ENCODE results near the gene KRTAP12-2.
"Not testable (repeated sequence)": the region's sequence is repeated elsewhere in the genome, so short reads cannot be mapped to it uniquely, and the experiment has no call there.

KRTAP12-2 gene

GRCh38 chr21:44647222-44647552 lies 19.5 kb downstream of the KRTAP12-2 start:
- no peak overlapping the region for H3K4me3 ChIP-seq (ENCODE audit: low read depth, low read length)
- ChIA-PET POLR2A (interaction anchor here (0.6 kb wide), 1 partner anchor 889 kb away, joined by 3 read pairs; no protein-coding TSS in a partner anchor), CTCF (interaction anchor here (0.6 kb wide), 1 partner anchor 91 kb away, joined by 3 read pairs; no protein-coding TSS in a partner anchor)
- H3K4me1 ChIP-seq (ENCODE audit: control insufficient read depth, insufficient read depth, low read length), result no peaks in the 10 kb centered on the region
- no peaks in the 10 kb centered on the region for H3K9me3 ChIP-seq (ENCODE audit: control insufficient read depth, insufficient read depth, low read depth, low read length)
- no peak for TF ChIP-seq ZBTB17 (tag by site-specific recombination; IDR thresholded peaks at IDR 0.05)
- peak; percentile 89 for TF ChIP-seq ZIC2 (tag by site-specific recombination; IDR thresholded peaks at IDR 0.05)
- TF ChIP-seq GLI2 (tag by site-specific recombination; IDR thresholded peaks at IDR 0.05; ENCODE audit: borderline replicate concordance, low read depth), result no peak
- no peaks in the 10 kb centered on the region for H3K36me3 ChIP-seq (ENCODE audit: control insufficient read depth in 2 of 2, insufficient read depth in 1 of 2, low read length in 2 of 2)
- no peak overlapping the region for H3K27ac ChIP-seq (ENCODE audit: extremely low read depth, low read depth, low read length)

- POLR2A ChIA-PET; H3K4me1 ChIP-seq (ENCODE audit: control insufficient read depth, insufficient read depth, low read length); H3K9me3 ChIP-seq (ENCODE audit: control insufficient read depth, insufficient read depth, low read depth, low read length); H3K4me3 ChIP-seq (ENCODE audit: low read depth, low read length); H3K36me3 ChIP-seq (ENCODE audit: control insufficient read depth in 2 of 2, insufficient read depth in 1 of 2, low read length in 2 of 2); H3K27ac ChIP-seq (ENCODE audit: extremely low read depth, low read depth, low read length): not testable (repeated sequence)
- CTCF ChIA-PET, result interaction anchor here (0.6 kb wide), 1 partner anchor 91 kb away, joined by 3 read pairs; no protein-coding TSS in a partner anchor
Observed at GRCh38 chr21:44646366-44647221, 20.1 kb downstream of the KRTAP12-2 start, which contains the start of gene KRTAP10-11. Gene KRTAP10-11, plus strand, starts transcription at chr21:44646414. Its CDS starts 45 bp downstream, at chr21:44646459.

- CTCF ChIA-PET, result no interaction called here
- no peaks in the 10 kb centered on the region for H3K9me3 ChIP-seq (ENCODE audit: control insufficient read depth, insufficient read depth, low read depth, low read length)
Observed at GRCh38 chr21:44644878-44645277, 21.8 kb downstream of the KRTAP12-2 start.

GRCh38 chr21:44643741-44644310 lies 22.9 kb downstream of the KRTAP12-2 start:
- no peak overlapping the region for H3K4me3 ChIP-seq (ENCODE audit: low read depth, low read length)
- no peaks in the 10 kb centered on the region for H3K36me3 ChIP-seq (ENCODE audit: control insufficient read depth in 2 of 2, insufficient read depth in 1 of 2, low read length in 2 of 2)

More at GRCh38 chr21:44644878-44645277, 21.8 kb downstream of the KRTAP12-2 start:
- POLR2A ChIA-PET, result interaction anchor here (0.6 kb wide), 3 partner anchors 59 to 228 kb away, joined by 3 to 7 read pairs (median 4); no protein-coding TSS in a partner anchor
- TF ChIP-seq SETDB1 (IDR thresholded peaks at IDR 0.05; ENCODE audit: insufficient read length, low read length) (peak; percentile 81), ZNF223 (tag by site-specific recombination; IDR thresholded peaks at IDR 0.05) (no peak), PATZ1 (tag by site-specific recombination; IDR thresholded peaks at IDR 0.05) (no peak), HOXD13 (CRISPR knock-in tag; IDR thresholded peaks at IDR 0.05; ENCODE audit: borderline replicate concordance) (no peak), ZSCAN23 (tag by site-specific recombination; IDR thresholded peaks at IDR 0.05) (no peak)
- Histone ChIP-seq H3K4me3 (ENCODE audit: low read depth, low read length) (no peak overlapping the region), H3K36me3 (ENCODE audit: control insufficient read depth in 2 of 2, insufficient read depth in 1 of 2, low read length in 2 of 2) (no peaks in the 10 kb centered on the region), H3K27ac (ENCODE audit: extremely low read depth, low read depth, low read length) (no peak overlapping the region), H3K4me1 (ENCODE audit: control insufficient read depth, insufficient read depth, low read length) (no peaks in the 10 kb centered on the region)

GRCh38 chr21:44640761-44641160 lies 26.0 kb downstream of the KRTAP12-2 start:
- Histone ChIP-seq H3K4me3 (ENCODE audit: low read depth, low read length) (no peak overlapping the region), H3K27ac (ENCODE audit: extremely low read depth, low read depth, low read length) (no peak overlapping the region), H3K9me3 (ENCODE audit: control insufficient read depth, insufficient read depth, low read depth, low read length) (no peaks in the 10 kb centered on the region), H3K36me3 (ENCODE audit: control insufficient read depth in 2 of 2, insufficient read depth in 1 of 2, low read length in 2 of 2) (no peaks in the 10 kb centered on the region), H3K4me1 (ENCODE audit: control insufficient read depth, insufficient read depth, low read length) (no peaks in the 10 kb centered on the region)
- POLR2A ChIA-PET, result no interaction called here
- CTCF ChIA-PET, result no interaction called here
- TF ChIP-seq ZNF335 (tag by site-specific recombination; conservative IDR thresholded peaks at IDR 0.05), result no peak
- no peak for TF ChIP-seq ZNF449 (tag by site-specific recombination; IDR thresholded peaks at IDR 0.05)

More at GRCh38 chr21:44643741-44644310, 22.9 kb downstream of the KRTAP12-2 start:
- Histone ChIP-seq H3K27ac (ENCODE audit: extremely low read depth, low read depth, low read length) (no peak overlapping the region), H3K4me1 (ENCODE audit: control insufficient read depth, insufficient read depth, low read length) (no peaks in the 10 kb centered on the region), H3K9me3 (ENCODE audit: control insufficient read depth, insufficient read depth, low read depth, low read length) (no peaks in the 10 kb centered on the region)
- TF ChIP-seq ZNF623 (tag by site-specific recombination; IDR thresholded peaks at IDR 0.05) (no peak), ZNF670 (tag by site-specific recombination; IDR thresholded peaks at IDR 0.05; ENCODE audit: low read depth) (no peak)
- POLR2A ChIA-PET, result no interaction called here
- CTCF ChIA-PET, result interaction anchor here (1.0 kb wide), 1 partner anchor 45 kb away, joined by 3 read pairs; no protein-coding TSS in a partner anchor
